ENCODE measurements around the gene HCAR3. TPM values are rescaled to one million over a fixed set of nuclear protein-coding genes. Genes with fewer than 3 reads are reported as not detected.
"Not testable (repeated sequence)": the region's sequence is repeated elsewhere in the genome, so short reads cannot be mapped to it uniquely, and the experiment has no call there.

The HCAR3 gene
- polyA plus RNA-seq (2012; ENCODE audit: missing spikeins): 1.3 TPM

GRCh38 chr12:122716658-122717057 lies at the start of gene HCAR3:
Gene HCAR3, minus strand, starts transcription at chr12:122716811. Its CDS starts 74 bp downstream, at chr12:122716737.
- FAIRE-seq; DNase-seq (ENCODE audit: insufficient read length): not testable (repeated sequence)

GRCh38 chr12:122757568-122757967 lies 41.0 kb upstream of the HCAR3 start:
- DNase-seq (ENCODE audit: insufficient read length) (no peak), FAIRE-seq (no peak)
- TF ChIP-seq TAF1 (IDR thresholded peaks at IDR 0.05; ENCODE audit: borderline replicate concordance, low read depth, low read length): no peak
- TF ChIP-seq POLR2A (IDR thresholded peaks at IDR 0.05; ENCODE audit: low read depth, low read length): no peak
- no peak for TF ChIP-seq POLR2AphosphoS5 (IDR thresholded peaks at IDR 0.05; ENCODE audit: low read depth, low read length)

GRCh38 chr12:122754790-122755189 lies 38.2 kb upstream of the HCAR3 start:
- no peak for FAIRE-seq
- no peak for TF ChIP-seq POLR2A (IDR thresholded peaks at IDR 0.05; ENCODE audit: low read depth, low read length)
- TF ChIP-seq TAF1 (IDR thresholded peaks at IDR 0.05; ENCODE audit: borderline replicate concordance, low read depth, low read length): no peak
- TF ChIP-seq POLR2AphosphoS5 (IDR thresholded peaks at IDR 0.05; ENCODE audit: low read depth, low read length): no peak
- DNase-seq (ENCODE audit: insufficient read length): no peak

- FAIRE-seq: peak; percentile 21
- DNase-seq (ENCODE audit: insufficient read length): no peak
- no peak for TF ChIP-seq TAF1 (IDR thresholded peaks at IDR 0.05; ENCODE audit: borderline replicate concordance, low read depth, low read length)
- no peak for TF ChIP-seq POLR2A (IDR thresholded peaks at IDR 0.05; ENCODE audit: low read depth, low read length)
- TF ChIP-seq POLR2AphosphoS5 (IDR thresholded peaks at IDR 0.05; ENCODE audit: low read depth, low read length): no peak
These were observed 36.7 kb upstream of the HCAR3 start for GRCh38 chr12:122753319-122753650.

GRCh38 chr12:122752464-122753318 lies 36.1 kb upstream of the HCAR3 start, which contains the start of gene DENR:
Gene DENR, plus strand, starts transcription at chr12:122752824. Its CDS starts 878 bp downstream, at chr12:122753702.
- peak; percentile 98 for FAIRE-seq
- peak; percentile 90 for TF ChIP-seq POLR2A (IDR thresholded peaks at IDR 0.05; ENCODE audit: low read depth, low read length)
- TF ChIP-seq TAF1 (IDR thresholded peaks at IDR 0.05; ENCODE audit: borderline replicate concordance, low read depth, low read length): peak; percentile 90
- TF ChIP-seq POLR2AphosphoS5 (IDR thresholded peaks at IDR 0.05; ENCODE audit: low read depth, low read length): peak; percentile 86
- DNase-seq (ENCODE audit: insufficient read length): peak; percentile 82

GRCh38 chr12:122750781-122751515 lies 34.3 kb upstream of the HCAR3 start:
- not testable (repeated sequence) for FAIRE-seq; DNase-seq (ENCODE audit: insufficient read length)

- DNase-seq (ENCODE audit: insufficient read length) (no peak), FAIRE-seq (no peak)
- TF ChIP-seq POLR2A (IDR thresholded peaks at IDR 0.05; ENCODE audit: low read depth, low read length) (no peak), TAF1 (IDR thresholded peaks at IDR 0.05; ENCODE audit: borderline replicate concordance, low read depth, low read length) (no peak), POLR2AphosphoS5 (IDR thresholded peaks at IDR 0.05; ENCODE audit: low read depth, low read length) (no peak)
These were observed 33.1 kb upstream of the HCAR3 start for GRCh38 chr12:122749569-122750332.

- FAIRE-seq: no peak
These were observed 30.9 kb upstream of the HCAR3 start for GRCh38 chr12:122747224-122748135.

GRCh38 chr12:122743895-122744525 lies 27.4 kb upstream of the HCAR3 start:
- TF ChIP-seq TAF1 (IDR thresholded peaks at IDR 0.05; ENCODE audit: borderline replicate concordance, low read depth, low read length) (no peak), POLR2AphosphoS5 (IDR thresholded peaks at IDR 0.05; ENCODE audit: low read depth, low read length) (no peak), POLR2A (IDR thresholded peaks at IDR 0.05; ENCODE audit: low read depth, low read length) (no peak)
- FAIRE-seq: no peak
- no peak for DNase-seq (ENCODE audit: insufficient read length)

More at GRCh38 chr12:122747224-122748135, 30.9 kb upstream of the HCAR3 start:
- no peak for TF ChIP-seq POLR2A (IDR thresholded peaks at IDR 0.05; ENCODE audit: low read depth, low read length)
- no peak for TF ChIP-seq TAF1 (IDR thresholded peaks at IDR 0.05; ENCODE audit: borderline replicate concordance, low read depth, low read length)
- TF ChIP-seq POLR2AphosphoS5 (IDR thresholded peaks at IDR 0.05; ENCODE audit: low read depth, low read length): no peak
- DNase-seq (ENCODE audit: insufficient read length): no peak

- FAIRE-seq (no peak), DNase-seq (ENCODE audit: insufficient read length) (no peak)
- no peak for TF ChIP-seq POLR2AphosphoS5 (IDR thresholded peaks at IDR 0.05; ENCODE audit: low read depth, low read length)
- TF ChIP-seq TAF1 (IDR thresholded peaks at IDR 0.05; ENCODE audit: borderline replicate concordance, low read depth, low read length): no peak
- TF ChIP-seq POLR2A (IDR thresholded peaks at IDR 0.05; ENCODE audit: low read depth, low read length): no peak
These were observed 23.7 kb upstream of the HCAR3 start for GRCh38 chr12:122740351-122740750.
